ENCODE data around the gene KCNT1.

KCNT1 gene

GRCh38 chr9:135737840-135738521 lies 36.0 kb downstream of the KCNT1 start:
- no peak overlapping the region for H3K4me3 Mint-ChIP-seq
- H3K27me3 Mint-ChIP-seq = peaks cover 22% of the 10 kb centered on the region
- no peaks in the 10 kb centered on the region for H3K36me3 Mint-ChIP-seq (ENCODE audit: low read depth)
- H3K9me3 Mint-ChIP-seq = peaks cover 2% of the 10 kb centered on the region
- no peaks in the 10 kb centered on the region for H3K4me1 Mint-ChIP-seq (ENCODE audit: low read depth)
- no peak overlapping the region for H3K27ac Mint-ChIP-seq
- DNase-seq = no peak

GRCh38 chr9:135739271-135740220 lies 37.6 kb downstream of the KCNT1 start:
- no peak overlapping the region for H3K27ac Mint-ChIP-seq
- no peaks in the 10 kb centered on the region for H3K9me3 Mint-ChIP-seq
- H3K4me3 Mint-ChIP-seq = no peak overlapping the region
- DNase-seq = no peak
- no peaks in the 10 kb centered on the region for H3K36me3 Mint-ChIP-seq (ENCODE audit: low read depth)
- H3K27me3 Mint-ChIP-seq = peaks cover 17% of the 10 kb centered on the region
- H3K4me1 Mint-ChIP-seq (ENCODE audit: low read depth) = no peaks in the 10 kb centered on the region

GRCh38 chr9:135741276-135742219 lies 39.6 kb downstream of the KCNT1 start:
- DNase-seq = no peak
- H3K27ac Mint-ChIP-seq = no peak overlapping the region
- peaks cover 13% of the 10 kb centered on the region for H3K27me3 Mint-ChIP-seq
- no peaks in the 10 kb centered on the region for H3K4me1 Mint-ChIP-seq (ENCODE audit: low read depth)
- H3K36me3 Mint-ChIP-seq (ENCODE audit: low read depth) = no peaks in the 10 kb centered on the region
- H3K9me3 Mint-ChIP-seq = no peaks in the 10 kb centered on the region
- no peak overlapping the region for H3K4me3 Mint-ChIP-seq

GRCh38 chr9:135743021-135743420 lies 41.0 kb downstream of the KCNT1 start:
- no peak overlapping the region for H3K27ac Mint-ChIP-seq
- DNase-seq = no peak
- no peaks in the 10 kb centered on the region for H3K4me1 Mint-ChIP-seq (ENCODE audit: low read depth)
- no peaks in the 10 kb centered on the region for H3K36me3 Mint-ChIP-seq (ENCODE audit: low read depth)
- no peaks in the 10 kb centered on the region for H3K9me3 Mint-ChIP-seq
- peaks cover 6% of the 10 kb centered on the region for H3K27me3 Mint-ChIP-seq
- H3K4me3 Mint-ChIP-seq = no peak overlapping the region

- Mint-ChIP-seq H3K27me3 (peaks cover 6% of the 10 kb centered on the region), H3K4me3 (no peak overlapping the region), H3K4me1 (ENCODE audit: low read depth) (no peaks in the 10 kb centered on the region), H3K36me3 (ENCODE audit: low read depth) (no peaks in the 10 kb centered on the region), H3K27ac (no peak overlapping the region), H3K9me3 (no peaks in the 10 kb centered on the region)
- DNase-seq = no peak
Measured at GRCh38 chr9:135743546-135744332, 41.8 kb downstream of the KCNT1 start.

GRCh38 chr9:135744333-135745070 lies 42.5 kb downstream of the KCNT1 start:
- Mint-ChIP-seq H3K4me1 (ENCODE audit: low read depth) (no peaks in the 10 kb centered on the region), H3K36me3 (ENCODE audit: low read depth) (no peaks in the 10 kb centered on the region), H3K9me3 (no peaks in the 10 kb centered on the region), H3K27me3 (peaks cover 2% of the 10 kb centered on the region), H3K4me3 (no peak overlapping the region), H3K27ac (no peak overlapping the region)
- DNase-seq = no peak

- Mint-ChIP-seq H3K9me3 (no peaks in the 10 kb centered on the region), H3K27me3 (peaks cover 2% of the 10 kb centered on the region), H3K4me1 (ENCODE audit: low read depth) (no peaks in the 10 kb centered on the region), H3K36me3 (ENCODE audit: low read depth) (no peaks in the 10 kb centered on the region), H3K27ac (no peak overlapping the region), H3K4me3 (no peak overlapping the region)
- DNase-seq = no peak
Measured at GRCh38 chr9:135745189-135745588, 43.2 kb downstream of the KCNT1 start.

GRCh38 chr9:135745686-135746324 lies 43.8 kb downstream of the KCNT1 start:
- Mint-ChIP-seq H3K4me1 (ENCODE audit: low read depth) (no peaks in the 10 kb centered on the region), H3K9me3 (no peaks in the 10 kb centered on the region), H3K36me3 (ENCODE audit: low read depth) (no peaks in the 10 kb centered on the region), H3K4me3 (no peak overlapping the region), H3K27me3 (peaks cover 2% of the 10 kb centered on the region), H3K27ac (no peak overlapping the region)
- DNase-seq = no peak

- no peak overlapping the region for H3K4me3 Mint-ChIP-seq
- peaks cover 2% of the 10 kb centered on the region for H3K27me3 Mint-ChIP-seq
- no peak for DNase-seq
- H3K4me1 Mint-ChIP-seq (ENCODE audit: low read depth) = no peaks in the 10 kb centered on the region
- H3K9me3 Mint-ChIP-seq = no peaks in the 10 kb centered on the region
- no peak overlapping the region for H3K27ac Mint-ChIP-seq
- no peaks in the 10 kb centered on the region for H3K36me3 Mint-ChIP-seq (ENCODE audit: low read depth)
Measured at GRCh38 chr9:135746565-135746964, 44.6 kb downstream of the KCNT1 start.

GRCh38 chr9:135747311-135747710 lies 45.3 kb downstream of the KCNT1 start:
- no peaks in the 10 kb centered on the region for H3K36me3 Mint-ChIP-seq (ENCODE audit: low read depth)
- H3K4me3 Mint-ChIP-seq = no peak overlapping the region
- H3K9me3 Mint-ChIP-seq = no peaks in the 10 kb centered on the region
- no peak for DNase-seq
- H3K27ac Mint-ChIP-seq = no peak overlapping the region
- peaks cover 2% of the 10 kb centered on the region for H3K27me3 Mint-ChIP-seq
- no peaks in the 10 kb centered on the region for H3K4me1 Mint-ChIP-seq (ENCODE audit: low read depth)

GRCh38 chr9:135748676-135749075 lies 46.7 kb downstream of the KCNT1 start:
- no peak overlapping the region for H3K27ac Mint-ChIP-seq
- no peak overlapping the region for H3K4me3 Mint-ChIP-seq
- H3K36me3 Mint-ChIP-seq (ENCODE audit: low read depth) = no peaks in the 10 kb centered on the region
- no peak for DNase-seq
- no peaks in the 10 kb centered on the region for H3K27me3 Mint-ChIP-seq
- no peaks in the 10 kb centered on the region for H3K9me3 Mint-ChIP-seq
- H3K4me1 Mint-ChIP-seq (ENCODE audit: low read depth) = no peaks in the 10 kb centered on the region

- Mint-ChIP-seq H3K36me3 (ENCODE audit: low read depth) (no peaks in the 10 kb centered on the region), H3K4me3 (no peak overlapping the region), H3K9me3 (no peaks in the 10 kb centered on the region), H3K27ac (no peak overlapping the region), H3K27me3 (no peaks in the 10 kb centered on the region), H3K4me1 (ENCODE audit: low read depth) (no peaks in the 10 kb centered on the region)
- DNase-seq = no peak
Measured at GRCh38 chr9:135749171-135750045, 47.4 kb downstream of the KCNT1 start.
